ENCODE results near the gene SNW1.
"Not testable (repeated sequence)": the region's sequence is repeated elsewhere in the genome, so short reads cannot be mapped to it uniquely, and the experiment has no call there.

Gene SNW1

GRCh38 chr14:77799863-77800730 lies 39.1 kb upstream of the SNW1 start, which contains the start of gene ADCK1:
Gene ADCK1 (plus strand): TSS chr14:77800109. CDS start chr14:77818979, 18,870 bp downstream.
- peak within 1 kb of the TSS; percentile 72 for H3K4me3 ChIP-seq (ENCODE audit: low read length)
- peak; percentile 58 for TF ChIP-seq CTCF (conservative IDR thresholded peaks at IDR 0.05; ENCODE audit: low read length)
- peak; percentile 70 for DNase-seq (ENCODE audit: low read depth)

- DNase-seq (ENCODE audit: low read depth): not testable (repeated sequence)
- peak overlapping the region; percentile 72 for H3K4me3 ChIP-seq (ENCODE audit: low read length)
These were observed 38.5 kb upstream of the SNW1 start for GRCh38 chr14:77799456-77799855.

- no peak overlapping the region for H3K4me3 ChIP-seq (ENCODE audit: low read length)
- DNase-seq (ENCODE audit: low read depth): no peak
- TF ChIP-seq CTCF (conservative IDR thresholded peaks at IDR 0.05; ENCODE audit: low read length): no peak
These were observed 33.4 kb upstream of the SNW1 start for GRCh38 chr14:77794357-77794756.

GRCh38 chr14:77793255-77793654 lies 32.3 kb upstream of the SNW1 start:
- not testable (repeated sequence) for H3K4me3 ChIP-seq (ENCODE audit: low read length); DNase-seq (ENCODE audit: low read depth)

GRCh38 chr14:77791225-77791600 lies 30.3 kb upstream of the SNW1 start:
- H3K4me3 ChIP-seq (ENCODE audit: low read length): no peak overlapping the region
- no peak for TF ChIP-seq CTCF (conservative IDR thresholded peaks at IDR 0.05; ENCODE audit: low read length)
- no peak for DNase-seq (ENCODE audit: low read depth)

- H3K4me3 ChIP-seq (ENCODE audit: low read length): no peak overlapping the region
- no peak for DNase-seq (ENCODE audit: low read depth)
- no peak for TF ChIP-seq CTCF (conservative IDR thresholded peaks at IDR 0.05; ENCODE audit: low read length)
These were observed 29.7 kb upstream of the SNW1 start for GRCh38 chr14:77790566-77791224.

- TF ChIP-seq CTCF (conservative IDR thresholded peaks at IDR 0.05; ENCODE audit: low read length): no peak
- no peak for DNase-seq (ENCODE audit: low read depth)
- H3K4me3 ChIP-seq (ENCODE audit: low read length): no peak overlapping the region
These were observed 25.2 kb upstream of the SNW1 start for GRCh38 chr14:77786148-77786547.

GRCh38 chr14:77782202-77782601 lies 21.2 kb upstream of the SNW1 start:
- no peak overlapping the region for H3K4me3 ChIP-seq (ENCODE audit: low read length)
- DNase-seq (ENCODE audit: low read depth): no peak
- no peak for TF ChIP-seq CTCF (conservative IDR thresholded peaks at IDR 0.05; ENCODE audit: low read length)

- DNase-seq (ENCODE audit: low read depth); H3K4me3 ChIP-seq (ENCODE audit: low read length): not testable (repeated sequence)
These were observed 13.0 kb upstream of the SNW1 start for GRCh38 chr14:77773966-77774365.

GRCh38 chr14:77768442-77769069 lies 7.6 kb upstream of the SNW1 start:
- H3K4me3 ChIP-seq (ENCODE audit: low read length); DNase-seq (ENCODE audit: low read depth): not testable (repeated sequence)

All from AG10803 (cell line).